Astrocyte (in vitro differentiated cells and primary cell): ENCODE measurements around the gene KRT7.

ENCODE experiments used
- CTCF ChIP-seq: IDR thresholded peaks from 2 replicates; pipeline ENCODE4 v1.5.1; 2011; ENCODE audit warnings: low read depth, mild to moderate bottlenecking, inconsistent platforms, low read length, moderate library complexity; ENCODE audit not compliant: insufficient read depth
- EZH2 ChIP-seq: IDR thresholded peaks from 2 replicates; pipeline ENCODE4 v1.6.1; 2012; ENCODE audit warnings: mild to moderate bottlenecking, low read length, inconsistent platforms; ENCODE audit not compliant: insufficient read depth

- TF ChIP-seq CTCF (no peak), EZH2 (no peak)
These were observed 12.6 kb upstream of the KRT7 start for GRCh38 chr12:52220477-52220876.
